Measurements from ENCODE around the gene LILRA5. TPM values are rescaled to one million over a fixed set of nuclear protein-coding genes. Genes with fewer than 3 reads are reported as not detected.
"Not testable (repeated sequence)": the region's sequence is repeated elsewhere in the genome, so short reads cannot be mapped to it uniquely, and the experiment has no call there.

LILRA5 gene
- total RNA-seq, 2 donors from 2014 or later = 1.2 TPM; not detected in 1

- no peak for TF ChIP-seq POLR2A (IDR thresholded peaks at IDR 0.05)
- TF ChIP-seq, protein P1, sequence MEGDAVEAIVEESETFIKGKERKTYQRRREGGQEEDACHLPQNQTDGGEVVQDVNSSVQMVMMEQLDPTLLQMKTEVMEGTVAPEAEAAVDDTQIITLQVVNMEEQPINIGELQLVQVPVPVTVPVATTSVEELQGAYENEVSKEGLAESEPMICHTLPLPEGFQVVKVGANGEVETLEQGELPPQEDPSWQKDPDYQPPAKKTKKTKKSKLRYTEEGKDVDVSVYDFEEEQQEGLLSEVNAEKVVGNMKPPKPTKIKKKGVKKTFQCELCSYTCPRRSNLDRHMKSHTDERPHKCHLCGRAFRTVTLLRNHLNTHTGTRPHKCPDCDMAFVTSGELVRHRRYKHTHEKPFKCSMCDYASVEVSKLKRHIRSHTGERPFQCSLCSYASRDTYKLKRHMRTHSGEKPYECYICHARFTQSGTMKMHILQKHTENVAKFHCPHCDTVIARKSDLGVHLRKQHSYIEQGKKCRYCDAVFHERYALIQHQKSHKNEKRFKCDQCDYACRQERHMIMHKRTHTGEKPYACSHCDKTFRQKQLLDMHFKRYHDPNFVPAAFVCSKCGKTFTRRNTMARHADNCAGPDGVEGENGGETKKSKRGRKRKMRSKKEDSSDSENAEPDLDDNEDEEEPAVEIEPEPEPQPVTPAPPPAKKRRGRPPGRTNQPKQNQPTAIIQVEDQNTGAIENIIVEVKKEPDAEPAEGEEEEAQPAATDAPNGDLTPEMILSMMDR (IDR thresholded peaks at IDR 0.05) = no peak
- TF ChIP-seq POLR2AphosphoS5 (IDR thresholded peaks at IDR 0.05) = no peak
- Histone ChIP-seq H3K4me1 (replicated peaks) (no peaks in the 10 kb centered on the region), H3K27ac (no peak overlapping the region), H3K4me3 (no peak overlapping the region), H3K9me3 (no peaks in the 10 kb centered on the region), H3K27me3 (replicated peaks; ENCODE audit: insufficient read depth) (peaks cover 6% of the 10 kb centered on the region), H3K36me3 (no peaks in the 10 kb centered on the region)
- WGBS = 69% methylated on average over 6 of the region's 9 CpGs
- no peak for DNase-seq (ENCODE audit: low spot score)
- intact Hi-C loops (cut with DNase I) = no loop called here
Observed at GRCh38 chr19:54275951-54276350, 37.0 kb downstream of the LILRA5 start.

GRCh38 chr19:54274516-54274915 is 38.5 kb downstream of the LILRA5 start:
- H3K36me3 ChIP-seq; H3K27me3 ChIP-seq (replicated peaks; ENCODE audit: insufficient read depth); H3K4me3 ChIP-seq; H3K4me1 ChIP-seq (replicated peaks); H3K27ac ChIP-seq; H3K9me3 ChIP-seq; DNase-seq (ENCODE audit: low spot score); intact Hi-C loops (cut with DNase I): not testable (repeated sequence)
- WGBS = 54% methylated on average over 9 of the region's 9 CpGs

DNA sequence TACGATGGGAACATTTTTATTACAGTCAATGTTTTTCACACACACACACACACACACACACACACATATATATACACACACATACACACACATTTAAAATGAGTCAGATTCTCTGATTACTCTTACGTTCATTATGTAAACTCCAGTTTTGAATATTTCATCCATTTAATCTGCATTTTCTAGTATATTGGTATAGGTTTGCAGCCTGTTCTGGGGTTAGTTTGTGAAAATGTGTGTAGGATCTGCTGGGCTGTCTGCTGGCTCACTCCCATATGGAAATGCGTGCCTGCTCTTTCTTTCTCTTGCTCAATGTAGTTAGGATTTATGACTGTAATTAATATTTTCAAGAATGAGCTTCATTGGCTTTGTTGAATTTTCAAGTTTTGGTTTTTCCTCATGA is 39.1 kb downstream of the LILRA5 start:
- Histone ChIP-seq H3K36me3 (no peaks in the 10 kb centered on the region), H3K4me1 (replicated peaks) (no peaks in the 10 kb centered on the region), H3K9me3 (no peaks in the 10 kb centered on the region), H3K27ac (no peak overlapping the region), H3K27me3 (replicated peaks; ENCODE audit: insufficient read depth) (peaks cover 4% of the 10 kb centered on the region), H3K4me3 (no peak overlapping the region)
- 40% methylated on average over 3 of the region's 3 CpGs for WGBS
- intact Hi-C loops (cut with DNase I) = no loop called here
- DNase-seq (ENCODE audit: low spot score) = no peak
- TF ChIP-seq, protein P1 (IDR thresholded peaks at IDR 0.05) = no peak
- no peak for TF ChIP-seq POLR2A (IDR thresholded peaks at IDR 0.05)
- no peak for TF ChIP-seq POLR2AphosphoS5 (IDR thresholded peaks at IDR 0.05)

GRCh38 chr19:54272181-54272580 is 40.8 kb downstream of the LILRA5 start:
- H3K36me3 ChIP-seq; DNase-seq (ENCODE audit: low spot score); H3K27me3 ChIP-seq (replicated peaks; ENCODE audit: insufficient read depth); H3K9me3 ChIP-seq; H3K4me1 ChIP-seq (replicated peaks); H3K27ac ChIP-seq; intact Hi-C loops (cut with DNase I); H3K4me3 ChIP-seq: not testable (repeated sequence)
- 65% methylated on average over 5 of the region's 5 CpGs for WGBS

DNA sequence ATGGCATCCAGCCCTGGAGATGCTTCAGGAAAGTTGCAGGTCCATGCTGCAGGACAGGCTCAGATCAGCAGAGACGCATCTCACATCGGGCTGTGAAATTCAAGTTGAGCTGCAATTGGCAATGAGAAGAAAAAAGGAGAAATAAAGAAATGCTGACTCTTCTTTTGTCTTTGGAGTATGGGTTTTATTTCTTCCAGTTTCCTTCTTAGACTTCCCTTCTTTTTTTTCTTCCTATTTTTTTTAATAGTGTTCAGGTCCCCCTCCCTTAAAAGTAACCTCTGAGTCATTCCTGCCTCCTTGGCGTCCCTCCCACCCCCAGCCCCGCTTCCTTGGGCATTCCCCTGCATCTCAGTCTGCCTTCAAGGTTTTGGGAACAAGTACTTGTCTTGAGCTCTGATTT is 41.4 kb downstream of the LILRA5 start:
- H3K4me3 ChIP-seq; H3K27ac ChIP-seq; H3K9me3 ChIP-seq; DNase-seq (ENCODE audit: low spot score); H3K4me1 ChIP-seq (replicated peaks); H3K27me3 ChIP-seq (replicated peaks; ENCODE audit: insufficient read depth); intact Hi-C loops (cut with DNase I); H3K36me3 ChIP-seq: not testable (repeated sequence)
- WGBS = 72% methylated on average over 4 of the region's 4 CpGs

GRCh38 chr19:54271106-54271505 is 41.9 kb downstream of the LILRA5 start:
- WGBS = 78% methylated on average over 8 of the region's 8 CpGs
- Histone ChIP-seq H3K27me3 (replicated peaks; ENCODE audit: insufficient read depth) (no peaks in the 10 kb centered on the region), H3K36me3 (no peaks in the 10 kb centered on the region), H3K4me1 (replicated peaks) (no peaks in the 10 kb centered on the region), H3K9me3 (no peaks in the 10 kb centered on the region), H3K4me3 (no peak overlapping the region), H3K27ac (no peak overlapping the region)
- intact Hi-C loops (cut with DNase I) = no loop called here
- no peak for DNase-seq (ENCODE audit: low spot score)
- TF ChIP-seq, protein P1 (IDR thresholded peaks at IDR 0.05) = no peak
- TF ChIP-seq POLR2AphosphoS5 (IDR thresholded peaks at IDR 0.05) (no peak), POLR2A (IDR thresholded peaks at IDR 0.05) (no peak)
